Duodenal mucosa (tissue), 2 donors: ENCODE measurements around the gene PRCC.
"Not testable (repeated sequence)": the region's sequence is repeated elsewhere in the genome, so short reads cannot be mapped to it uniquely, and the experiment has no call there.

ENCODE experiments used
- H3K27ac ChIP-seq: one replicate; pipeline ENCODE4 v1.7.0; 2013; ENCODE audit warnings: low read depth, low read length
- H3K27me3 ChIP-seq, 2 donors: one replicate each; pipeline ENCODE4 v1.7.0; 2013; ENCODE audit warnings: low read length in 2 of 2, control low read depth in 1 of 2; ENCODE audit not compliant: insufficient read depth in 2 of 2, control insufficient read depth in 1 of 2
- H3K36me3 ChIP-seq, 2 donors: one replicate each; pipeline ENCODE4 v1.7.0; 2013; ENCODE audit warnings: low read length in 2 of 2, control low read depth in 1 of 2; ENCODE audit not compliant: insufficient read depth in 2 of 2, control insufficient read depth in 1 of 2
- H3K4me1 ChIP-seq, 2 donors: one replicate each; pipeline ENCODE4 v1.7.0; 2013; ENCODE audit warnings: low read length in 2 of 2, control low read depth in 1 of 2; ENCODE audit not compliant: insufficient read depth in 2 of 2, control insufficient read depth in 1 of 2
- H3K4me3 ChIP-seq, 2 donors: one replicate each; pipeline ENCODE4 v1.7.0; 2013; ENCODE audit warnings: low read length in 2 of 2, low read depth in 1 of 2
- H3K9ac ChIP-seq, 2 donors: one replicate each; pipeline ENCODE4 v1.7.0; 2013; ENCODE audit warnings: low read length in 2 of 2, low read depth in 1 of 2
- H3K9me3 ChIP-seq, 2 donors: one replicate each; pipeline ENCODE4 v1.7.0; 2013; ENCODE audit warnings: low read length in 2 of 2, control low read depth in 1 of 2; ENCODE audit not compliant: control insufficient read depth in 1 of 2

The PRCC gene

DNA sequence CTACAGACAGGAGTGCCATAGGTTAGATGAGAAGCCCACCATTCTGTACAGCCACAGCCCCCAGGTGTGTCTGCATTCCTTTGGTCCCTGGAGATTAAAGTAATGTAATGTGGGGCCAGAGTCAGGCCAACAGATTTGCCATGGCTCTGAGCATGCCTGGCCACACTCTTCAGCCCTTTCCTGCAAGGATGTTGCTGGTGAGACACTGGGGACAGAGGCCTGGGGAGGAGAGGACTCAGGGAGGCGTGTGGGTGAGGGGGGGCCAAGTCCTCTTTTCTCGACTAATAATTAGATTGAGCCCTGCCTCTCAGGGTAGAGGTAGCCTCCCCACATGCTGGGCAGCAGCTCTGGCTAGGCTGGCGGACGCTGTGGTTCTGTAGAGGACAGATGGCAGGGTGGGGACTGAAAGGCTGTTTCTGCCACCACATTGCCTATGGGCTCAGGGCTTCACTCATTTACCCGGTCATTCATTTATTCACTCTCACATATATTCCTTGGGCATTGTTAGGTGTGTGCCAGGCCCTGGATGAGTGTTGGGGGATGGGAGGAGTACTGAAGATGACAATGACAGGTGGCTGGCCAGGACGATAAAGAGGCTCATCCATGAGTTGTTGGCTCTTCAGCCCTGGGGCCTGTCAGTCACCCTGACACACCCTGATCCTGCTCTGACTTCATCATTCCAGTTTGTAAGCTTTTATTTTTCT is 7.1 kb upstream of the PRCC start:
- Histone ChIP-seq H3K4me1 (no peaks in the 10 kb centered on the region), H3K9me3 (no peaks in the 10 kb centered on the region), H3K27ac (no peak overlapping the region), H3K36me3 (no peaks in the 10 kb centered on the region), H3K4me3 (no peak overlapping the region), H3K9ac (no peak overlapping the region), H3K27me3 (no peaks in the 10 kb centered on the region)

- H3K9ac ChIP-seq, result no peak overlapping the region
- H3K4me1 ChIP-seq, result peaks cover under 1 to 1% of the 10 kb centered on the region in 2 donors
- H3K27me3 ChIP-seq, result no peaks in the 10 kb centered on the region
- no peak overlapping the region for H3K27ac ChIP-seq
- H3K9me3 ChIP-seq, result no peaks in the 10 kb centered on the region
- H3K36me3 ChIP-seq, result no peaks in the 10 kb centered on the region
- no peak overlapping the region for H3K4me3 ChIP-seq
Observed at GRCh38 chr1:156760796-156761104, 6.6 kb upstream of the PRCC start.

GRCh38 chr1:156765136-156765535 is 2.2 kb upstream of the PRCC start:
- H3K27me3 ChIP-seq, H3K9ac ChIP-seq, H3K27ac ChIP-seq, H3K9me3 ChIP-seq, H3K36me3 ChIP-seq, H3K4me3 ChIP-seq: not testable (repeated sequence)
- H3K4me1 ChIP-seq, result peaks cover 25 to 26% of the 10 kb centered on the region in 2 donors

DNA sequence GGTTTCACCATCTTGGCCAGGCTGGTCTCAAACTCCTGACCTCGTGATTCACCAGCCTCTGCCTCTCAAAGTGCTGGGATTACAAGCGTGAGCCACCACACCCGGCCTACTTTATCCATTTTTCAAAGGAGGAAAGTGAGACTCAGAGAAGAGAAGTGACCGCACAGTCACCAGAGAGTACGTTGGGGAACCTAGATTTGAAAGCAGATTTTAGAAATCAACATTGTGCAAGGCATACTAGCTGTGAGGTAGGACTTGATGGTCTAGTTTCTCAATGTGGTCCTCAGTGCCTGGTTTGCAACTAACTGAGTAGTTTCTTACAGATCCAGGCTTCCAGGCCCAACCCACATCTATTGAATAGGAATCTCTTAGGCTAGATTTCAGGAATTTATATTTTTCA is 1.7 kb upstream of the PRCC start:
- Histone ChIP-seq H3K4me3 (peak overlapping the region; percentile 87 to 90), H3K9ac (peak overlapping the region; percentile 74 to 84), H3K36me3 (no peaks in the 10 kb centered on the region), H3K27me3 (no peaks in the 10 kb centered on the region), H3K4me1 (peaks cover 30% of the 10 kb centered on the region in 2 donors), H3K27ac (no peak overlapping the region), H3K9me3 (no peaks in the 10 kb centered on the region)

GRCh38 chr1:156766298-156767100 is 836 bp upstream of the PRCC start:
- Histone ChIP-seq H3K27me3 (no peaks in the 10 kb centered on the region), H3K27ac (no peak overlapping the region), H3K4me1 (peaks cover 31 to 37% of the 10 kb centered on the region in 2 donors), H3K4me3 (peak overlapping the region; percentile 87 to 90), H3K9me3 (no peaks in the 10 kb centered on the region), H3K36me3 (no peaks in the 10 kb centered on the region), H3K9ac (peak overlapping the region; percentile 74 to 84)

DNA sequence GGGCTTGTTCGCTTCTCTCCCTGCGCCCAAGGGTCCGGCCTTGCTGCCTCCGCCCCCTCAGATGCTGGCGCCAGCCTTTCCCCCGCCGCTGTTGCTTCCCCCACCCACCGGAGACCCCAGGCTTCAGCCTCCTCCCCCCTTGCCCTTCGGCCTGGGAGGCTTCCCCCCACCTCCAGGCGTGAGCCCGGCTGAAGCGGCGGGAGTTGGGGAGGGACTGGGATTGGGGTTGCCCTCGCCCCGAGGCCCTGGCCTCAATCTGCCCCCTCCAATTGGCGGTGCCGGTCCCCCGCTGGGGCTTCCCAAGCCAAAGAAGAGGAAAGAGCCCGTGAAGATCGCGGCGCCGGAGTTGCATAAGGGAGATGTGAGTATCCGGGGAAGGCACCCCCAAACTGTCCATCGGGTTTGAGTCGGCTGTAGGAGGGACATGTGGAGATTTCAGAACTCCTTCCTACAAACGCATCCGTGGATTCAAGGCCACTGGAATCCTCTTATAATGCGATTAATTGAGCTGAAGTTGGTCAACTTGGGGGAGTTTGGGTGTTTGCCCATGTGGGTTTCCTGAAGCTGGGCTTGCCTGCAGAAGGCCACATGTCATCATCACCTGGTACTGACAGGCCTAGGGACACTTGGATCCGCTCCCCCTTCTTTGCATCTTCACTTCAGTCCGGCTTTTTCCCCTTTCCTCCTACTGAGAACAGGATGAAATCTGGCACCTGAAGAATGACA is 707 bp downstream of the PRCC start:
- Histone ChIP-seq H3K27ac (peak overlapping the region; percentile 87), H3K27me3 (no peaks in the 10 kb centered on the region), H3K9ac (peak overlapping the region; percentile 91 to 95), H3K9me3 (no peaks in the 10 kb centered on the region), H3K4me3 (peak overlapping the region; percentile 90 to 95), H3K36me3 (no peaks in the 10 kb centered on the region), H3K4me1 (peaks cover 38 to 47% of the 10 kb centered on the region in 2 donors)

DNA sequence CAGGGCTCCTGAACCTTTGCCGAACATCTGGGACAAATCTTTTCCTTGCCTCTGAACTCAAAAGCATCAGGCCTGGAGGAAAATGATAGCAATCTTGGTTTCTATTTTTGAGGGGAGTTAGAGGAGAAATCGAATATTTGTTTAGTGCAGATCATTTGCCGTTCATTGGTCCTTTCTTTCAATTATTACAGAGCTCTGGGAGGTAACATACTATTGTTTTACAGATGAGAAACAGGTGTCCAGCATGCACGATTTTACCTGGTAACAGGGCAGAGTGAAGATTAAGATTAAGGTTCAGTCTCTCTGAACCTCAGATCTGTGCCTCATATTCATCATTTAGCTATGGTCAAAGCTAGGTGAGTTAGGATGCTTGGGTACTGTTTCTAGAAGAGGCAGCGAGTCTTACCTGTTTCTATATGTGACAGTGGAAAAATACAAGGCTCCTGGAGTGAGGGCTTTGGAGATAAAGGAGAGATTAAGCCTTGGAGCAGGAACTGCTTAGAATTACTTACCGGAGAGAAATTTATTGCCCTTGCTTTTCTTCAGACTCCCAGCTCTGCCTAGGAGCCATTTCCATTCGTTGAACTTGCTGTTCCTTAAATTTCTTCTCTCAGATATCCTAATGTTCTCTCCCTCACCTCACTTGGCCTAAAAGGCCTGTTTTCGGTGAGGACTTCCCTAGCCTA is 1.4 kb downstream of the PRCC start:
- peak overlapping the region; percentile 91 to 95 for H3K9ac ChIP-seq
- H3K36me3 ChIP-seq, result peaks cover 0 to 6% of the 10 kb centered on the region in 2 donors
- no peaks in the 10 kb centered on the region for H3K9me3 ChIP-seq
- peak overlapping the region; percentile 90 to 95 for H3K4me3 ChIP-seq
- peaks cover 43 to 47% of the 10 kb centered on the region in 2 donors for H3K4me1 ChIP-seq
- H3K27me3 ChIP-seq, result no peaks in the 10 kb centered on the region
- no peak overlapping the region for H3K27ac ChIP-seq

DNA sequence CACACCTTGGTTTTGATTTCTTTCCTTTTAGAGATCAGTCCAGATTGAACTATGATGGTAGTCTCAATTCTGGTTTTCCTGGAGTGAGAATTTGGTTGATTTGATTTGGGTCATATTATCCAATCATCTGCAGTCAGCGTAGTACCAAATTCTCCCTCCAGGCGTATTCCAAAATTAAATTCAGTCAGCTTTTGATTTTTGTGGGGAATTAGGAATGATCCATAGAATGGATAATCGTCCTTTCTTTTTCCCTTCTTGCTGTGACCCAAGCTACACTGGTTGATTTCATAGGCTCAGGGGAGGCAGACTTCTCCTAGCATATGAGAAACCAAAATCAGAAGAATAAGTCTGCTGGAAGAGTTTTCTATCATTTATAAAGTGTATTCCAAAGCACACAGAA is 4.9 kb downstream of the PRCC start:
- peaks cover 33 to 38% of the 10 kb centered on the region in 2 donors for H3K4me1 ChIP-seq
- H3K36me3 ChIP-seq, result peaks cover 0 to 12% of the 10 kb centered on the region in 2 donors
- H3K9ac ChIP-seq, result no peak overlapping the region
- no peak overlapping the region for H3K4me3 ChIP-seq
- no peaks in the 10 kb centered on the region for H3K27me3 ChIP-seq
- H3K9me3 ChIP-seq, result no peaks in the 10 kb centered on the region
- H3K27ac ChIP-seq, result no peak overlapping the region

- H3K27me3 ChIP-seq, result no peaks in the 10 kb centered on the region
- no peak overlapping the region for H3K9ac ChIP-seq
- H3K4me1 ChIP-seq, result peaks cover 33 to 38% of the 10 kb centered on the region in 2 donors
- no peak overlapping the region for H3K27ac ChIP-seq
- no peak overlapping the region for H3K4me3 ChIP-seq
- peaks cover 0 to 12% of the 10 kb centered on the region in 2 donors for H3K36me3 ChIP-seq
- no peaks in the 10 kb centered on the region for H3K9me3 ChIP-seq
Observed at GRCh38 chr1:156772728-156773497, 5.6 kb downstream of the PRCC start.
